Body of pancreas (tissue), 4 donors: ENCODE measurements around the gene IL24.

Experiments
- POLR2A ChIP-seq, 3 donors: fragments of 450-650 bp; IDR thresholded peaks; one replicate each; pipeline ENCODE4 v1.6.1; 2016; ENCODE audit warnings: antibody characterized with exemption in 3 of 3, mild to moderate bottlenecking in 2 of 3
- TF ChIP-seq, protein P1 (sequence below), 7 experiments: fragments of 450-650 bp in 4 of 7; fragments of 200-600 bp in 3 of 7; sonication (generic) in 3 of 7; IDR thresholded peaks; one replicate each; pipeline ENCODE4 v1.5.1; 2016 to 2019; ENCODE audit warnings: antibody characterized with exemption in 7 of 7

DNA sequence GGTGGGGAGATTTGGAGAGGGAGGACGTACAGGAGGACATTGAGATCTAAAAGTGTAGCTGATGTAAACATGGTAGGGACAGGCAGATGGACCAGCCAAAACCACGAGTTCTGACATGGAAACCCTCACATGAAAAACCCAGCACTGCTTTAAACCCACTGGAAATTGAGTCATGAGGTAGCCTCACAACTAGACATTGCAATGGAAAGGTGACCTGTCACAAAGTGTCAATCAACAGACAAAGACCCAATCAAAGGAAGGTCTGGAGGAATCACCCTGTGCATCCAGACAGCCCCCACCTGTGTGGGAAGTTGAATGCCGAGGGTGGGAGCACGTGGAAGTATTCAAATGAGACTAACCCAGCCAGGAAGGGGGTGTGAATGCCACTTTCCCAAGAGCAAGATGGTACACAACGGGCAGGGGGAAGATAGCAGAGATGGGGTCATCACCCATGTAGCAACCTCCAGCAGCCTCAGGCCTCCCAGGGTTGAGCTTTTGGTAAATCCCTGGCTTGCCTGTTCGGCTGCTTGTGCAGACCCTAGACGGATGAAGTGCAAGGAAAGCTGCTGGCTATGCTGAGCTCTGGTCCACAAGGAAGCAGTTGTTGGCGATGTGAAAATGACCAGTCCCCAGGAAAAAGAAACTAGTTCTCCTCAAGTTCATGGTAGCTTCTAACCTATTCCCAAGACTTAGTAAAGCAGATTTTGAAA is 18.9 kb downstream of the IL24 start:
- TF ChIP-seq, protein P1, sequence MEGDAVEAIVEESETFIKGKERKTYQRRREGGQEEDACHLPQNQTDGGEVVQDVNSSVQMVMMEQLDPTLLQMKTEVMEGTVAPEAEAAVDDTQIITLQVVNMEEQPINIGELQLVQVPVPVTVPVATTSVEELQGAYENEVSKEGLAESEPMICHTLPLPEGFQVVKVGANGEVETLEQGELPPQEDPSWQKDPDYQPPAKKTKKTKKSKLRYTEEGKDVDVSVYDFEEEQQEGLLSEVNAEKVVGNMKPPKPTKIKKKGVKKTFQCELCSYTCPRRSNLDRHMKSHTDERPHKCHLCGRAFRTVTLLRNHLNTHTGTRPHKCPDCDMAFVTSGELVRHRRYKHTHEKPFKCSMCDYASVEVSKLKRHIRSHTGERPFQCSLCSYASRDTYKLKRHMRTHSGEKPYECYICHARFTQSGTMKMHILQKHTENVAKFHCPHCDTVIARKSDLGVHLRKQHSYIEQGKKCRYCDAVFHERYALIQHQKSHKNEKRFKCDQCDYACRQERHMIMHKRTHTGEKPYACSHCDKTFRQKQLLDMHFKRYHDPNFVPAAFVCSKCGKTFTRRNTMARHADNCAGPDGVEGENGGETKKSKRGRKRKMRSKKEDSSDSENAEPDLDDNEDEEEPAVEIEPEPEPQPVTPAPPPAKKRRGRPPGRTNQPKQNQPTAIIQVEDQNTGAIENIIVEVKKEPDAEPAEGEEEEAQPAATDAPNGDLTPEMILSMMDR (IDR thresholded peaks at IDR 0.05), result no peak
- TF ChIP-seq POLR2A (IDR thresholded peaks at IDR 0.05), result no peak
